ENCODE data around the gene DYRK4.

The DYRK4 gene

DNA sequence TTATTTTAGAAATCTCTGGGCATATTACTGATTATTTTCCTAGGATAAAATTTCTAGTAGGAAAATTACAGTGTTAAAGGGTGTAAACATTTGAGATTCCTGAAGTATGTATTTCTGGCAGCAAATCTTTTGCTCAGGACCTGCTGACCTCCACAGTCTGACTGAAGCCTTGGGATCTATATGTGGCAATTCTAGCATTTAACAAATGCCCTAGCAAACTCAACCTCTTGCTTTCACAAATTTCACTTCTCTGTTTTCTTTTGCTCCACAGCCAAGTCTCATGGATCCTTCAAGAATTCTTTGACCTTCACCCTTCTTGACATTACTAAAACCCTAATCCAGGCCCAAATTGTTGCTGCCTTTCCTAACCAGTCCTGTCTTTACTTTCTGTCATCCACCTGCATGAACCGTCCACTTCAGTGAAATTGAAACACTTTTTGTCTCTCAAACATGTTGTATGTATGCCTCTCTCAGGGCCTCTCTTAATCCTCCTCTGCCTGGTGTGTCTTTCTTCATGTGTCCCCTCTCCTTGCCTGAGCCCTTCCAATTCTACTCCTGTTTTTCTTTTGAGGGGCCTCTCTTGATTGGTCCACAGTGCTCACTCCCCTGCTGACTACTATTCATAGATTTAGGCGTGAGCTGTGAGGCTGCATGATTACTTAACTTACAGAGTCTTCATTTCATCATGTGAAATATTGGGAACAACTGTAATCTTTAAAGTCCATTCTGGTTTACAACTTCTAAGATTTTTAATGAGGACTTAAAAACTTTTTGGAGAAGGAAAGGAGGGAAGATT is 5.1 kb upstream of the DYRK4 start:
- TF ChIP-seq, protein P1, sequence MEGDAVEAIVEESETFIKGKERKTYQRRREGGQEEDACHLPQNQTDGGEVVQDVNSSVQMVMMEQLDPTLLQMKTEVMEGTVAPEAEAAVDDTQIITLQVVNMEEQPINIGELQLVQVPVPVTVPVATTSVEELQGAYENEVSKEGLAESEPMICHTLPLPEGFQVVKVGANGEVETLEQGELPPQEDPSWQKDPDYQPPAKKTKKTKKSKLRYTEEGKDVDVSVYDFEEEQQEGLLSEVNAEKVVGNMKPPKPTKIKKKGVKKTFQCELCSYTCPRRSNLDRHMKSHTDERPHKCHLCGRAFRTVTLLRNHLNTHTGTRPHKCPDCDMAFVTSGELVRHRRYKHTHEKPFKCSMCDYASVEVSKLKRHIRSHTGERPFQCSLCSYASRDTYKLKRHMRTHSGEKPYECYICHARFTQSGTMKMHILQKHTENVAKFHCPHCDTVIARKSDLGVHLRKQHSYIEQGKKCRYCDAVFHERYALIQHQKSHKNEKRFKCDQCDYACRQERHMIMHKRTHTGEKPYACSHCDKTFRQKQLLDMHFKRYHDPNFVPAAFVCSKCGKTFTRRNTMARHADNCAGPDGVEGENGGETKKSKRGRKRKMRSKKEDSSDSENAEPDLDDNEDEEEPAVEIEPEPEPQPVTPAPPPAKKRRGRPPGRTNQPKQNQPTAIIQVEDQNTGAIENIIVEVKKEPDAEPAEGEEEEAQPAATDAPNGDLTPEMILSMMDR (IDR thresholded peaks at IDR 0.05; ENCODE audit: low read depth, low read length, missing control alignments) = no peak
- in situ Hi-C loops (cut with HindIII; ENCODE audit: low pct_ligation_motif_present, low sequenced_read_pairs) = no loop called here
- Histone ChIP-seq H3K27ac (no peak overlapping the region), H3K27me3 (replicated peaks) (no peaks in the 10 kb centered on the region), H3K4me3 (ENCODE audit: low read depth, low read length) (no peak overlapping the region), H3K36me3 (replicated peaks) (no peaks in the 10 kb centered on the region)
- no peak for DNase-seq

DNA sequence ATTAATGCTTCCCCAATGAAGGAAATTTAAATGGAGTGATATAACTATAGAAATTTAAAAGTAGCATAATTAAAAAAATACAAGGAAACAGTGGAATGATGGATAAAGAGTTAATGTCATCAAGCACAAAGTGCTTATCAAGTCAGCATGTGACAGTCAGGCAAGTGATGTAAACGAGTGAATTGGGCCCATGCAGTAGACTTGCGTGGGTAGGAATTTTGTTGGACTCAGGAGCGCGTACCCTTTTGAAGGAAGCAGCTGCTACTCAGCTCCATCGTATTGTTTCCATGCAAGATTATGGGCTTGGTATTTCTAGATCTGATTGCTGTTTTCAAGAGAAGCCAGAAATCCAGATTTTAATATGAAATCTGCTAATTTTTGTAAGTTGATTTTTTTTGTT is 4.4 kb upstream of the DYRK4 start:
- TF ChIP-seq, protein P1 (IDR thresholded peaks at IDR 0.05; ENCODE audit: low read depth, low read length, missing control alignments) = no peak
- no peak for DNase-seq
- Histone ChIP-seq H3K4me3 (ENCODE audit: low read depth, low read length) (no peak overlapping the region), H3K27me3 (replicated peaks) (no peaks in the 10 kb centered on the region), H3K27ac (no peak overlapping the region), H3K36me3 (replicated peaks) (no peaks in the 10 kb centered on the region)
- in situ Hi-C loops (cut with HindIII; ENCODE audit: low pct_ligation_motif_present, low sequenced_read_pairs) = no loop called here

DNA sequence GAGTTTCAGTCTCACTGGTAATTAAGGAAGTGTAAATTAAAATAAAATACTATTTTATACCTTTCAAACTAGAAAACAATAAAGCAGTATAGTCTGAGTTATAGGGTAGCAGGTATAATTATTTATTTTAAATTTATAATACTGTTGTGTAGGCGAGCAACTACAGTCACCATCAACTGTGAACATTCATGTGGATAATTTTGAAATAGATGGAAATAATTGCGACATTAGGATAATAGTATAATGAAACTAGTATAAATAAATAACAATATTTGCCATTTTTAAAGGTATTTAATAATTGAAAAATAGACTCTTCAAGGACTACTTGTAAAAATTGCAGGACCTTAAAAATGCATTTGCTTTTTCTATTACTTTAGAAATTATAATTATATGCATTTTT is 3.8 kb upstream of the DYRK4 start:
- in situ Hi-C loops (cut with HindIII; ENCODE audit: low pct_ligation_motif_present, low sequenced_read_pairs) = no loop called here
- H3K27ac ChIP-seq = no peak overlapping the region

DNA sequence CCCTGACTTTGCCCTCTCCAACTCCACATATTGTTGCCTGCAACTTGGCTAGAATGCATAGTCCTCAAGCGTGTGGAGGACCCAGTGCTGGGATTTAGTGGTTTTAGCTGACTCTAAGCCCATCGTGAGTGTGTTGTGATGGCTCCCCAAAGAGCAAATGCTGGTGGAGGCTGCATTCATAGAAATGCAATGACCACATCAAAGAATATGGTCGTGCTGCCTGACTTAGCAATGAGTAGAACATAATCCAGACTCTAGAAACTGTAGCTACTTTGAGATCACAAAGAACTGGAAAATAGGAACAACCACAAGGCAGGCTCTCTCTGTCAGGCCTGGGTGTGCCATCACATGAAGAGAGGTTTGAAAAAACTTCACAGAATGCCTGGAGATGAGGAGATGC is 1.3 kb downstream of the DYRK4 start:
- DNase-seq = no peak
- in situ Hi-C loops (cut with HindIII; ENCODE audit: low pct_ligation_motif_present, low sequenced_read_pairs) = no loop called here
- no peak overlapping the region for H3K4me3 ChIP-seq (ENCODE audit: low read depth, low read length)
- no peaks in the 10 kb centered on the region for H3K36me3 ChIP-seq (replicated peaks)
- no peak overlapping the region for H3K27ac ChIP-seq
- H3K27me3 ChIP-seq (replicated peaks) = no peaks in the 10 kb centered on the region
- TF ChIP-seq, protein P1 (IDR thresholded peaks at IDR 0.05; ENCODE audit: low read depth, low read length, missing control alignments) = no peak

More for the DNA sequence above, 3.8 kb upstream of the DYRK4 start:
- H3K27me3 ChIP-seq (replicated peaks) = no peaks in the 10 kb centered on the region
- TF ChIP-seq, protein P1 (IDR thresholded peaks at IDR 0.05; ENCODE audit: low read depth, low read length, missing control alignments) = no peak
- no peak overlapping the region for H3K4me3 ChIP-seq (ENCODE audit: low read depth, low read length)
- no peaks in the 10 kb centered on the region for H3K36me3 ChIP-seq (replicated peaks)
- no peak for DNase-seq

DNA sequence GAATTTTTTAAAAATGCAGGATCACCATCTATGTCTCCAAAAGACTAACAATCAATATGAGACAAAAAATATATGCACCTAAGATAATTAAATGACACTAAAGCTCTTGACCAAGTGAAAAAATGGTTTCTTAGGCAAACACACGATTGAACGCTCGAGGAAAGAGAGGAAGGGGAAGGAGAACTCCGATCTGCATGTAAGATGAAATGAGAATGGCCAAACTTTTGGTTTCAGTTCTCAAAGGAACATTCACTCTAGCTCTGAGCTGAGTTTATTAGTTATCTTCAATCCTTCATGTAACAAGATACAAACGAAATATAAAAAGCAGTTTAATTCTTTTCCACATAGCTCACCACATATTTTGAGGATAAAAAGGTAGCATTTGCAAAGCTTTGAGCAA is 2.8 kb downstream of the DYRK4 start:
- H3K27ac ChIP-seq = no peak overlapping the region
- H3K4me3 ChIP-seq (ENCODE audit: low read depth, low read length) = no peak overlapping the region
- no peak for DNase-seq
- no peaks in the 10 kb centered on the region for H3K36me3 ChIP-seq (replicated peaks)
- TF ChIP-seq, protein P1 (IDR thresholded peaks at IDR 0.05; ENCODE audit: low read depth, low read length, missing control alignments) = no peak
- in situ Hi-C loops (cut with HindIII; ENCODE audit: low pct_ligation_motif_present, low sequenced_read_pairs) = no loop called here
- H3K27me3 ChIP-seq (replicated peaks) = no peaks in the 10 kb centered on the region

DNA sequence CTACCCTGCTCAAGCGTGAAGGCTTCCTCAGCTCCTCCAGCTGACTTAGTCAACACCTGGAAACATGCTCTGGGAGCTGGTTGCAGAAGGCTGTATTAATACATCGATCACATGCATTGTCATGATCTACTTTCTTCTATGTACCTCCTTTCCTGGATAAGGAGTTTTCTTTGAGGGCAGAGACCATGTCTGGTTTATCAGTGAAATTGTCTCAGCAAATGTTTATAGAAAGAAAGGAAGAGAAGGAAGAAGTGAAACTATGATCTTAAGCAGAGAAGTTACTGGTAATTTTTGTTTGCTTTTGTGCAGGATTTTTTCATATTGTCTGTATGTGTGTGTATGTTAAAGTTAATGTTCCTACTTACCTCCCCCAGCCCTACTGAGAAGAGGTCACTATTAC is 4.5 kb downstream of the DYRK4 start:
- Histone ChIP-seq H3K27me3 (replicated peaks) (no peaks in the 10 kb centered on the region), H3K4me3 (ENCODE audit: low read depth, low read length) (no peak overlapping the region), H3K36me3 (replicated peaks) (no peaks in the 10 kb centered on the region), H3K27ac (no peak overlapping the region)
- TF ChIP-seq, protein P1 (IDR thresholded peaks at IDR 0.05; ENCODE audit: low read depth, low read length, missing control alignments) = no peak
- in situ Hi-C loops (cut with HindIII; ENCODE audit: low pct_ligation_motif_present, low sequenced_read_pairs) = no loop called here
- no peak for DNase-seq

Measured in brain microvascular endothelial cell (primary cell).